ENCODE measurements around the gene TTBK2.

TTBK2 gene

DNA sequence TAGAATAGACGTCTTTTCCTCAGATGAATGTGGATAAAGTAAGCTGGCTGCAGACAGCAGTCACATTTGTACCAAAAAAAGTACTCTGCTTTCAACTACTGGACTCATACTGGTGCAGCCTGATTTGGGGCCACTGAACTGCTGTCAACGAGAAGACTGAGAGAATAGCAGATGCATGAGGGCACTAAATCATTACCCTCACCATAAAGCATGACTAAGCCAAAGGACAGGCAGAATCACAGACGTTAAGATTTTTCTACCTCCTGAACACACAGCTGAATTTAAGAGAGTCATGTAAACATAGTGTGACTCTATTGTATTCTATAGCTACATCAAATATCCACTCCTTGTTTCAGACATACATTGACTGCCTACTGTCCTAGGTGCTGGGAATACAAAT is 115.8 kb downstream of the TTBK2 start:
- no peaks in the 10 kb centered on the region for H3K4me1 ChIP-seq (ENCODE audit: control insufficient read depth, insufficient read depth, low read length)
- ChIA-PET POLR2A (no interaction called here), CTCF (interaction anchor here (0.6 to 1.7 kb wide), 3 partner anchors 73 to 202 kb away, joined by 3 to 9 read pairs (median 5); no protein-coding TSS in a partner anchor)

DNA sequence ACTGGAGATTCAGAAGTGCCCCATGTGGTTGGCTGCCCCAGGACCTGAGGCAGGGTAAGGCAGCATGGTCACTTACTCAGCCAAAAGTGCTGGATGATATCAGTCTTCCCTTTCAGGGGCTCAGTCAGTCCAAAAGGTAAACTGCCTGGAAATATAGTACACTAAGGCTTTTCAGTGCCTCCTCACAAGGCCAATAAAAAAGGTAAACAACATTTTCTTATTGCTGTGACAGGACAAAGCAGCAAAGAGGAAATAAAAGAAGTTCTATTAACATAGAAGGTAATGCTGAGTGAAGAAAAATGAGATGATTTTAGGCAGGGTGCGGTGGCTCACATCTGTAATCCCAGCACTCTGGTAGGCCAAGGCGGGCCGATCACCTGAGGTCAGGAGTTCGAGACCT is 117.1 kb downstream of the TTBK2 start:
- H3K4me1 ChIP-seq (ENCODE audit: control insufficient read depth, insufficient read depth, low read length), result no peaks in the 10 kb centered on the region
- H3K9me3 ChIP-seq (ENCODE audit: control insufficient read depth, insufficient read depth, low read depth, low read length), result no peaks in the 10 kb centered on the region
- H3K27ac ChIP-seq (ENCODE audit: extremely low read depth, low read depth, low read length), result no peak overlapping the region
- CTCF ChIA-PET, result interaction anchor here (0.6 kb wide), 1 partner anchor 33 kb away, joined by 3 read pairs; no protein-coding TSS in a partner anchor
- POLR2A ChIA-PET, result no interaction called here
- TF ChIP-seq ZNF223 (tag by site-specific recombination; IDR thresholded peaks at IDR 0.05) (no peak), TRIM28 (IDR thresholded peaks at IDR 0.05; ENCODE audit: borderline replicate concordance, low read length) (no peak)
- peaks cover 0 to 19% of the 10 kb centered on the region in 2 experiments; a peak in 2 of 3 replicates for H3K36me3 ChIP-seq (ENCODE audit: control insufficient read depth in 2 of 2, insufficient read depth in 1 of 2, low read length in 2 of 2)
- no peak overlapping the region for H3K4me3 ChIP-seq (ENCODE audit: low read depth, low read length)

More for the DNA sequence above, 115.8 kb downstream of the TTBK2 start:
- Histone ChIP-seq H3K36me3 (ENCODE audit: control insufficient read depth in 2 of 2, insufficient read depth in 1 of 2, low read length in 2 of 2) (peaks cover 0 to 19% of the 10 kb centered on the region in 2 experiments; a peak in 1 of 3 replicates), H3K4me3 (ENCODE audit: low read depth, low read length) (no peak overlapping the region), H3K9me3 (ENCODE audit: control insufficient read depth, insufficient read depth, low read depth, low read length) (no peaks in the 10 kb centered on the region), H3K27ac (ENCODE audit: extremely low read depth, low read depth, low read length) (no peak overlapping the region)
- no peak for TF ChIP-seq ZNF645 (tag by site-specific recombination; IDR thresholded peaks at IDR 0.05)
- no peak for TF ChIP-seq BCL11B (tag by site-specific recombination; IDR thresholded peaks at IDR 0.05; ENCODE audit: low read depth)
- TF ChIP-seq GLIS2 (tag by site-specific recombination; IDR thresholded peaks at IDR 0.05), result no peak
- no peak for TF ChIP-seq ZNF561 (tag by site-specific recombination; IDR thresholded peaks at IDR 0.05; ENCODE audit: borderline replicate concordance)
- no peak for TF ChIP-seq ZNF302 (tag by site-specific recombination; IDR thresholded peaks at IDR 0.05; ENCODE audit: low read depth)
- no peak for TF ChIP-seq ZNF423 (tag by site-specific recombination; IDR thresholded peaks at IDR 0.05)
- no peak for TF ChIP-seq ZNF549 (tag by site-specific recombination; IDR thresholded peaks at IDR 0.05)
- TF ChIP-seq ZNF585B (tag by site-specific recombination; IDR thresholded peaks at IDR 0.05), result no peak
- no peak for TF ChIP-seq ZNF214 (tag by site-specific recombination; IDR thresholded peaks at IDR 0.05; ENCODE audit: borderline replicate concordance)
- TF ChIP-seq, protein P1, sequence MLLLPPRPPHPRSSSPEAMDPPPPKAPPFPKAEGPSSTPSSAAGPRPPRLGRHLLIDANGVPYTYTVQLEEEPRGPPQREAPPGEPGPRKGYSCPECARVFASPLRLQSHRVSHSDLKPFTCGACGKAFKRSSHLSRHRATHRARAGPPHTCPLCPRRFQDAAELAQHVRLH (tag by site-specific recombination; IDR thresholded peaks at IDR 0.05), result no peak
- TF ChIP-seq ZNF239 (tag by site-specific recombination; IDR thresholded peaks at IDR 0.05), result no peak
- no peak for TF ChIP-seq ZNF664 (tag by site-specific recombination; IDR thresholded peaks at IDR 0.05)
- no peak for TF ChIP-seq ZBTB48 (tag by site-specific recombination; IDR thresholded peaks at IDR 0.05)
- no peak for TF ChIP-seq ZFP37 (tag by site-specific recombination; IDR thresholded peaks at IDR 0.05)

- CTCF ChIA-PET, result no interaction called here
- H3K36me3 ChIP-seq (ENCODE audit: control insufficient read depth in 2 of 2, insufficient read depth in 1 of 2, low read length in 2 of 2), result peaks cover 0 to 19% of the 10 kb centered on the region in 2 experiments; a peak in 2 of 3 replicates
These were observed 118.4 kb downstream of the TTBK2 start for GRCh38 chr15:42802168-42802567.

More at GRCh38 chr15:42802168-42802567, 118.4 kb downstream of the TTBK2 start:
- H3K9me3 ChIP-seq (ENCODE audit: control insufficient read depth, insufficient read depth, low read depth, low read length), result no peaks in the 10 kb centered on the region
- no peak overlapping the region for H3K4me3 ChIP-seq (ENCODE audit: low read depth, low read length)
- POLR2A ChIA-PET, result no interaction called here
- no peak for TF ChIP-seq OSR2 (tag by site-specific recombination; IDR thresholded peaks at IDR 0.05)
- no peak for TF ChIP-seq ZNF16 (tag by site-specific recombination; IDR thresholded peaks at IDR 0.05; ENCODE audit: low read depth)
- TF ChIP-seq ZNF501 (tag by site-specific recombination; IDR thresholded peaks at IDR 0.05), result no peak
- TF ChIP-seq, protein P1 (tag by site-specific recombination; IDR thresholded peaks at IDR 0.05), result no peak
- no peak for TF ChIP-seq ZBTB6 (tag by site-specific recombination; IDR thresholded peaks at IDR 0.05)
- TF ChIP-seq ZNF133 (tag by site-specific recombination; IDR thresholded peaks at IDR 0.05), result no peak
- TF ChIP-seq ZNF341 (tag by site-specific recombination; IDR thresholded peaks at IDR 0.05; ENCODE audit: low read depth), result no peak
- no peak for TF ChIP-seq KLF17 (tag by site-specific recombination; IDR thresholded peaks at IDR 0.05)
- TF ChIP-seq ZNF843 (tag by site-specific recombination; IDR thresholded peaks at IDR 0.05), result no peak
- TF ChIP-seq ZNF707 (tag by site-specific recombination; IDR thresholded peaks at IDR 0.05), result no peak
- no peak for TF ChIP-seq ZNF416 (tag by site-specific recombination; IDR thresholded peaks at IDR 0.05)
- no peak for TF ChIP-seq ZNF677 (tag by site-specific recombination; IDR thresholded peaks at IDR 0.05)
- TF ChIP-seq ZNF514 (tag by site-specific recombination; IDR thresholded peaks at IDR 0.05), result no peak
- H3K4me1 ChIP-seq (ENCODE audit: control insufficient read depth, insufficient read depth, low read length), result no peaks in the 10 kb centered on the region
- no peak overlapping the region for H3K27ac ChIP-seq (ENCODE audit: extremely low read depth, low read depth, low read length)

All from HEK293 (cell line).